Motor neuron (in vitro differentiated cells): Measurements from ENCODE around the gene SGPP2. TPM values are rescaled to one million over a fixed set of nuclear protein-coding genes. Genes with fewer than 3 reads are reported as not detected.

Source experiments
- ATAC-seq, 8 experiments: fragments of 200-7000 bp; cut with Tn5 transposase; replicated peaks in 6 of 8; 2 replicates each; pipeline ENCODE4 v1.8.0; 2021; ENCODE audit warnings: mild to moderate bottlenecking in 8 of 8, moderate library complexity in 8 of 8
- H3K27ac ChIP-seq, 2 donors: fragments of 250-450 bp; sonication (Bioruptor Pico); 2 replicates each; pipeline ENCODE4 v1.9.0; 2021; ENCODE audit warnings: antibody characterized with exemption in 2 of 2, mild to moderate bottlenecking in 2 of 2, moderate library complexity in 1 of 2
- H3K4me1 ChIP-seq, 2 donors: fragments of 250-450 bp; sonication (Bioruptor Pico); replicated peaks in 1 of 2; 2 replicates each; pipeline ENCODE4 v1.6.1; 2021; ENCODE audit warnings: antibody characterized with exemption in 2 of 2, mild to moderate bottlenecking in 2 of 2, moderate library complexity in 1 of 2
- H3K4me3 ChIP-seq, 5 donors: fragments of 250-450 bp; sonication (Bioruptor Pico); 2 replicates each; pipeline ENCODE4 v1.9.0; 2021; ENCODE audit warnings: antibody characterized with exemption in 5 of 5, mild to moderate bottlenecking in 5 of 5, moderate library complexity in 4 of 5
- WGBS, 10 experiments: fragments of 450-650 bp; shearing (Covaris generic); methylation state at CpG; one replicate each; pipeline ENCODE4 v1.0.0; 2022; 5-methylcytosine and 5-hydroxymethylcytosine counted together
- in situ Hi-C, 9 experiments: fragments of 400-800 bp; cut with MboI; loops; one replicate each; pipeline ENCODE4 v1.15.0; 2021; ENCODE audit warnings: low sequenced_read_pairs in 9 of 9, low pct_unique_long_range_greater_than_20kb in 2 of 9; ENCODE audit not compliant: unreplicated experiment in 9 of 9
- total RNA-seq, 8 experiments: library from RNA; unstranded; fragments of 300-600 nt; gene quantifications; 2 replicates each; pipeline versions ENCODE4 v1.2.3 to v1.2.4, GENCODE V29; 2022

Gene SGPP2, protein sequence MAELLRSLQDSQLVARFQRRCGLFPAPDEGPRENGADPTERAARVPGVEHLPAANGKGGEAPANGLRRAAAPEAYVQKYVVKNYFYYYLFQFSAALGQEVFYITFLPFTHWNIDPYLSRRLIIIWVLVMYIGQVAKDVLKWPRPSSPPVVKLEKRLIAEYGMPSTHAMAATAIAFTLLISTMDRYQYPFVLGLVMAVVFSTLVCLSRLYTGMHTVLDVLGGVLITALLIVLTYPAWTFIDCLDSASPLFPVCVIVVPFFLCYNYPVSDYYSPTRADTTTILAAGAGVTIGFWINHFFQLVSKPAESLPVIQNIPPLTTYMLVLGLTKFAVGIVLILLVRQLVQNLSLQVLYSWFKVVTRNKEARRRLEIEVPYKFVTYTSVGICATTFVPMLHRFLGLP
- total RNA-seq, result 1 to 10 TPM in 3 of 8 experiments, under 1 TPM in 5; 0.22 to 2.2 (median 0.87) TPM

DNA sequence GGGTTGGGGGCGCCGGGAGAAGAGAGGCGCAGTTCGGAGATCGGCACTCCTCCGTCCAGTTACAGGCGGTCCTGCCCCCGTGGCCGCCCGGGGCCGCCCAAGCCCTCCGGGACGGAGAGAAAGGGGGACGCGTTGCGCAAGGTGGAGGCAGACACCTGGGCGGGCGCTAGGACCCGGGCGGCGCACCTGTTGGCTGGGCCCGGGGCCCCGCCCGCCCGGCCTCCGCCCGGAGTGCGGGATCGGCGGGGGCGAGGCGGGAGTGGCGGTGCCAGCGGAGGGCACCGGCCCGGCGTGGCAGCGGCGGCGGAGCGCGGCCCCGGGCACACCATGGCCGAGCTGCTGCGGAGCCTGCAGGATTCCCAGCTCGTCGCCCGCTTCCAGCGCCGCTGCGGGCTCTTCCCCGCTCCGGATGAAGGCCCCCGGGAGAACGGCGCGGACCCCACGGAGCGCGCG lies at the start of gene SGPP2:
TSS of gene SGPP2 (plus strand) at position 268 of the 453 bp plus-strand sequence. CDS start at position 328, 60 bp downstream.
- Histone ChIP-seq H3K4me1 (peaks cover 0 to 6% of the 10 kb centered on the region in 2 donors), H3K27ac (no peak within 1 kb of the TSS), H3K4me3 (peak within 1 kb of the TSS; percentile 30 to 60 (median 46))
- ATAC-seq, result peak in 6 of 8 experiments; percentile 38 to 79 (median 70)
- WGBS, 10 experiments, result no CpG with 5 or more reads among the region's 61 CpGs
- in situ Hi-C loops, result no loop called here

DNA sequence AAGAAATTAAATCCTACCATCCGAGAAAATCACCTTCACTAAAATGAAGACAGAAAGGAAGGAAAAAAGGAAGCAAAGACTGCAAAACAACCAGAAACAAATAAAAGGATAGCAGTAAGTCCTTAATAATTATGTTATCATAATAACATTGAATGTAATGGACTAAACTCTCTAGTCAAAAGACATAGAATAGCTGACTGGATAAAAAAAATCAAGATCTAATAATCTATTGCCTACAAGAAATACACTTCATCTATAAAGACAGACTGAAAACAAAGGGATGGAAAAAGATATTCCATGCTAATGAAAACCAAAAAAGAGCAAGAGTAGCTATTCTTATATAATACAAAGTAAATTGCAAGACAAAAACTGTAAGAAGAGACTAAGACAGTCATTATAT lies 48.5 kb upstream of the SGPP2 start:
- Histone ChIP-seq H3K27ac (no peak overlapping the region), H3K4me3 (no peak overlapping the region), H3K4me1 (no peaks in the 10 kb centered on the region)
- WGBS, 10 experiments, result 0 to 100% (median 85%) methylated on average over 1 of the region's 1 CpG
- no peak for ATAC-seq
- in situ Hi-C loops, result no loop called here

DNA sequence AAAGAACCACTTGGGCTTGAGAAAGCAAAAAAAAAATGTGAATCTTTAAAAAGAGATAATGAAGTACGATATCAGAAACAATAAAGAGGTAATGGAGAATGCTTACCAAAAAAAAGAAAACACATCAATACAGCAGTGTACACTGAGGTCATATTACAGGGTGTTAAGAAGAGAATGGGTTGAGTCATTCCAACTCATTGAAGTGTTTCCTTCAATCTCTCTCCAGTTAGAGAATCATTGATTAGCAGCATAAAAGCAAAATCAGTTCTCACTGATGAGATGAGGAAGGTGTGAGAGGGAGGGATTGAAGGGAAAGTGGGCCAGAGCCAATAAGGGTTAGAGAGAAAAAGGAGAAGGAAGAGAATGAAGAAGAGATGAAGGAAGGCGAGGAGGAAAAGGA lies 43.9 kb upstream of the SGPP2 start:
- Histone ChIP-seq H3K4me1 (no peaks in the 10 kb centered on the region), H3K27ac (no peak overlapping the region), H3K4me3 (no peak overlapping the region)
- ATAC-seq, result no peak
- in situ Hi-C loops, result no loop called here
- 30 to 100% (median 74%) methylated on average over 1 to 2 of the region's 2 CpGs for WGBS, 10 experiments

DNA sequence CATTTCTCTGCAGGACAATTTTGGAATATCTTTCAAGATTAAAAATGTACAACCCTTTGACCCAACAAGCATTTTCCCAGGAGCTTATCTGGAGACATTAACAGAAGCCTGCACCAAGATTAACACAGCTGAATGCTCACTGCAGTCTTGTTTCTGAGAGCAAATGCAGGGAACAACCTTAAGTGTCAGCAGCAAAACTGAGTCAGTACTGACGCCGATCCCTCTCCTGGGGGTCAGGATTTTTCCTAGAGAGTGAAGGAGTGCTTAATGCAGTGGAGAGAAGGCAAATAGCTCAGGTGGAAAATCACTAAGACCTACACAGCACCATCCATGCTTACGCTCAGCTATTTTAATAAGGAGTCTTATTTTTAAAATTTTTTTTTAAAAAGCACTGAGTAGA lies 42.8 kb upstream of the SGPP2 start:
- in situ Hi-C loops, result no loop called here
- 22 to 90% (median 66%) methylated on average over 2 to 3 of the region's 3 CpGs; no CpG with 5 or more reads in 2 of the 10 experiments for WGBS, 10 experiments

DNA sequence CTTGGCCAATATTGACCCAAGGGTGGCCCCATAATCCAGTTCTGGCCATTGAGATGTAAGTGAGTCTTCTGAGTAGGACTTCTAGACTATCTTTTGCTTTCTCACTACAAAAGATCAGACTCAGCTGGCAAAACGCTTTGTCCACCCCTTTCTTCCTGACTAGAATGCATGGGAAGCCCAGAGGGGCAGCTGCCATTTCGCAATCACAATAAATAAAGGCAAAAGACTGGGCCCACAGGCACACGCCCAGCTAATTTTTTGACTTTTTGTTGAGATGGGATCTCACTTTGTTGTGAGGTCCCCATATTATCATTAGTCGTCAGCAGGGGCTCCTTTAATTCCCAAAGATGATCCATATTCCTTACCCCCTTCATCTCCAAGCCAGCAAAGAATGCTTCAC lies 41.1 kb upstream of the SGPP2 start:
- in situ Hi-C loops, result no loop called here

More for the DNA sequence above, 42.8 kb upstream of the SGPP2 start:
- Histone ChIP-seq H3K4me3 (no peak overlapping the region), H3K4me1 (no peaks in the 10 kb centered on the region), H3K27ac (no peak overlapping the region)
- no peak for ATAC-seq

DNA sequence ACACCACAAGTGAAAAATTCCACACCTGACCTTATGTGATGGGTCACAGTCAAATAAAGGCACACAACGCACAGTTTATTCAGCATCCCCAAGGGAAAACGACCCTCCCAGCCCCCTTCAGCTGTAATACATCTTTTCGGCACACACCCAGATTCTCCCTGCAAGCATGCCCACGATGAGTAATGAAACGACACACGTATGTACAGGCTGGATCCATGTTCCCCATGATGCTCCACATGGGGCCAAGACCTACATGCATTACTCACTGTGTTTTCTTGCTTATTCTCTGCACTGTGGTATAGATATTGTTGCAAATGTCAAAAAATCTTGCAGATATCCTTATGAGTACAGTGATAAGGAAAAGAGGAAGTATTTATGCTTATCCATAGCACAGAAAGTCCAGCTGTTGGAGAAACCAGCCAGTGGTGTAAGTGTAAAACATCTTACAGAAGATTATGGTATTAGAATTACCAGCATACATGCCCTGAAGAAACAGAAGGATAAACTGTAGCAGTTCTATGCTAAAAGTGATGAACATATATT lies 32.5 kb upstream of the SGPP2 start:
- WGBS, 10 experiments, result 30 to 77% (median 35%) methylated on average over 2 to 3 of the region's 6 CpGs; no CpG with 5 or more reads in 7 of the 10 experiments
- Histone ChIP-seq H3K4me1 (no peaks in the 10 kb centered on the region), H3K27ac (no peak overlapping the region), H3K4me3 (no peak overlapping the region)
- in situ Hi-C loops, result no loop called here
- ATAC-seq, result peak in 4 of 8 experiments; percentile 32 to 65 (median 44)

More for the DNA sequence above, 41.1 kb upstream of the SGPP2 start:
- Histone ChIP-seq H3K4me1 (no peaks in the 10 kb centered on the region), H3K27ac (no peak overlapping the region), H3K4me3 (no peak overlapping the region)
- WGBS, 10 experiments, result 4 to 100% (median 83%) methylated on average over 1 to 4 of the region's 4 CpGs; no CpG with 5 or more reads in 1 of the 10 experiments
- ATAC-seq, result no peak

DNA sequence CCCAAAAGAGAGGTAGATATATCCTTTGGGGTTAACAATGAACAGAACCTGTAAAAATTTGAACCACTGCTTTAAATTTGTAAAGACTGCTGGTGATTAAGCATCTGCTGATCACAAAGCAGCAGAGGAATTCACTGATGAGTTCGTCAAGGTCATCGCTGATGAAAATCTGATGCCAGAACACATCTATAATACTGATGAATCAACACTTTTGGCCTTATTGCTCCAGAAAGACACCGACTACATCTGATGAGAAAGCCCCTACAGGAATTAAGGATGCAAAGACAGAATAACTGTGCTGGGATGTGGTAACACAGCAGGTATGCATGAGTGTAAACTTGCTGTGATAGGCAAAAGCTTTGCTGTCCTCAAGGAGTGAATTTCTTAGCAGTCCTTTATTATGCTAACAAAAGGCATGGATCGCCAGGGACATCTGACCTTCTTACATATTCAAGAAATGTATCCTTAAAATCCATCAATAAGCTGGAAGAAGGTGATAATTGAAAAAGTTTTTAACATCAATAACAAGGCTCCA lies 30.5 kb upstream of the SGPP2 start:
- ATAC-seq, result no peak
- 4 to 50% (median 23%) methylated on average over 2 to 4 of the region's 4 CpGs; no CpG with 5 or more reads in 3 of the 10 experiments for WGBS, 10 experiments
- in situ Hi-C loops, result no loop called here
- Histone ChIP-seq H3K4me1 (peaks cover 3% of the 10 kb centered on the region in 2 donors), H3K4me3 (no peak overlapping the region), H3K27ac (no peak overlapping the region)

DNA sequence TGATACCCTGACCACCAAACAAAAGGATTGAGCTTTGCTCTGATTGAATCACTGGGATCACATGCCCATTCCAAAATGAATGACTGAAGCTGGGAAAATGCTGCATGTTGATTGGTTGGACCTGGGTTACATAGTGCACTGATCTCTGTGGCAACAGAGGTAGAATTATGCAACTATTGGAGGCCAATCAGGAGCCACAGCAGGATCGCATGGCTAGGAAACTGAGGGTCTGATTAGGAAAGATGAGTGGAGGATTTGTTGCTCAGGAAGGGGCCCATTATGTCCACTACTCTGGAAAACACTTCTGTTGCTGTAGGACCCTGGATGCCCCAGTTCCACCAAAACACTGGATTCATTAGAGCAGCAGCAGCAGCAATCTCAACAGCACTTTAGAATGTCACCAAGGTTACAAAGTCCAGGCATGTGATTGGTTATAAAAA lies 25.9 kb upstream of the SGPP2 start:
- Histone ChIP-seq H3K4me3 (no peak overlapping the region), H3K4me1 (peaks cover 3 to 8% of the 10 kb centered on the region in 2 donors), H3K27ac (no peak overlapping the region)
- peak in 5 of 8 experiments; percentile 21 to 71 (median 46) for ATAC-seq
- 20 to 100% (median 76%) methylated on average over 1 of the region's 1 CpG; no CpG with 5 or more reads in 6 of the 10 experiments for WGBS, 10 experiments
- in situ Hi-C loops, result no loop called here

DNA sequence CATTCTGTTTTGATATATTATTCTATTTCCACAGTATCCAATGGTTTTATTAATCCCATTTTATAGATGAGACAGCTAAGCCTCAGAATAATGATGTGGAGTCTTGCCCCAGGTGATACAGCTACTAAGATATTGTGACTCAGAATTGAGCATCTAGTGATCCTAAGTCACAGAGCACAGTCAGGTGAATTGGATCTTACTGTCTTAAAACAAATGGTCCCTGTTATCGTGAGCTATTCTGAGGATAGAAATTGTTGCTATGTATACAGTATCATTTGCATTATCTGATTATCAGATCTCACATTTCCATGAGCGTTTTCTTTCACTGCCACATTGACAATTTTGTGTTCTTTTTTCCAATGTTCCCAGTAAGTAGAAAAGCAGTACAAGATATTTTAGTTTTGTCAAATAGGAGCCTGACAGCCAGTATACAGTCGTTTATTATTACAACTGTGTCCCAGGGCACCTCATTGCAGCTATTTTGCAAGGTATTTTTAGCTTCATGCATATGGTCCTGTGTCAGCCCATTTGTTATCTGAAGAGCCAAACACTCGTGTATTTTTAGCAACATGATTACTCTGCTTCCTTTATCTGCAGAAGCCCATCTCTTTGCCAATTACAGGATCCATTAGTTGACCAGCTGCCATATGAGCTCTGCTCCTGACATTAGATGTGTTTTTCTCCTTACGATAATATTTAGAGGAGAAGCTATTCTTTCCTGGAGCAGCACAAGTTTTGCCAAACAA lies 25.1 kb upstream of the SGPP2 start:
- H3K4me1 ChIP-seq, result peaks cover 3 to 8% of the 10 kb centered on the region in 2 donors
- in situ Hi-C loops, result no loop called here
- H3K4me3 ChIP-seq, result no peak overlapping the region
- 6 to 81% (median 61%) methylated on average over 1 to 5 of the region's 5 CpGs for WGBS, 10 experiments
- peak in 6 of 8 experiments; percentile 24 to 99 (median 95) for ATAC-seq
- no peak overlapping the region for H3K27ac ChIP-seq

DNA sequence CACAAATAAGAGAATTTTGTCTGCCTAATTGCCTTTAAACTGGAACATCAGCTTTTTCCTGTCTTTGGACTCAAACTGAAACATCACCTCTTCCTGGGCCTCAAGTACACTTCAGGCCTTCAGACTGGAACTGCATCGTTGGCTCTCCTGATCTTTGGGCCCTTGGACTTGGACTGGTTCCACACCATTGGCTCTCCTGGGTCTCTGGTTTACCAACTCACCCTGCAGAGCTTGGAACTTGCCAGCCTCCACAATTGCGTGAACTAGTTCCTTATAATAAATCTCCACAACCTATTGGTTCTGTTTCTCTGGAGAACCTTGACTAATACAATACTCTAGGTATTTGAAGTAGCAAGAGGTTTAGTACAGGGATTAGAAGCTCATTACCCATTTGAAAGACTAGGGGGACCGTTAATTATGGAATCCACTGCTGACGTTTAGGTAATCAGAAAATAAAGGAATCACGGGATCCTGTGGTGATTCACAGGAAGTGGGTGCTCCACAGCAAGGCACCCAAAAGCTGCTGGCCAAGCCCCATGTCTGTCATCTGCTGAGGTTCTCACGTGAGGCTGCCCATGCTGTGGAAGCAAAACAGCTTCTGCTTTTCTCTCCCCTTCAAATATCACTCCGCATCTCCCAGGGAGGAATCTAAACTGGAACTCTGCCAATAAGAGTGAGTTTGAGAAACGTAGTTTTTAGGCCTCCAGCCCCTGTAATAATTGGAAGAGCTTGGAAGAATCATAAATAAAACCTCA lies 20.0 kb upstream of the SGPP2 start:
- no peak for ATAC-seq
- in situ Hi-C loops, result no loop called here
- peaks cover 0 to under 1% of the 10 kb centered on the region in 2 donors for H3K4me1 ChIP-seq
- H3K27ac ChIP-seq, result no peak overlapping the region
- WGBS, 10 experiments, result 0 to 100% (median 71%) methylated on average over 1 to 7 of the region's 8 CpGs; no CpG with 5 or more reads in 1 of the 10 experiments
- H3K4me3 ChIP-seq, result no peak overlapping the region

DNA sequence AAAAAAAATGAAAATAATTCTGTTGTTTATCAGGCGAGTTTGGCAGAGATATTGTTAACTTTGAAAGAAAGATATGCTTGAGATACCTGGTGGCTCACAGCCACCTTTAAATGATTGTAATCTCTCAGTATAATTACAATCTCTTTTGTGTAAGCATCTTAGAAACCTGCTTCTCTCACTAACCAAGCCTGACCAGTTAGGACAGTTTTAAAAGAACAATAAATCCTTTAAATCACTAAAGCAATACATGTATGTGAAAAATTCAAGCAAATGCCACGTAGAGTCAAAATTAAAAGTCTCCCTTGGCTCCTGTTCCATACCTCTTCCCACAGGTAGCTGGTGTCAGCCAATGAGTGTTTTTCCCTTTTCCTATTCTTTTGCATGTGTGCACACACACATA lies 15.7 kb upstream of the SGPP2 start:
- Histone ChIP-seq H3K27ac (no peak overlapping the region), H3K4me3 (no peak overlapping the region), H3K4me1 (no peaks in the 10 kb centered on the region)
- in situ Hi-C loops, result no loop called here
- ATAC-seq, result no peak
- WGBS, 10 experiments, result 0 to 100% (median 51%) methylated on average over 1 to 2 of the region's 2 CpGs; no CpG with 5 or more reads in 2 of the 10 experiments

DNA sequence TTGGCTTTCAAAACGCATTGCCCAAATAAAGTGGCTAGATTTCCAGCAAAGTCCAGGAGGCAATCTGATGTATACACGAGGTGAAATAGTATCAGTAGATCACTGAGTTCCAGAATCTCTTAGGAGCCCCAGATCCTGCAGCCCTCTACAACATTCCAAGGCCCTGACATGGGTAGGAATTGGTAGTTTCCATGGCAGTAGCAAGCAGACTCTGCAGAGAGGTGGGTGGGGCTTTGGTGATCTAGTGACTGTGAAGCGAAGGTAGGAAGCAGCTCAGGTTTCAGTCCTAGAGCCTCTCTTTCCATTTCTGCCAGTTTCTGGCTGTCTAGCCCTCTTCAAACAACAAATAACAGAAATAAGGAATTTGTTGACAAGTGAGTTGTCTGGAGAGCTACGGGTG lies 13.8 kb upstream of the SGPP2 start:
- ATAC-seq, result peak in 4 of 8 experiments; percentile 80 to 96 (median 82)
- in situ Hi-C loops, result no loop called here
- Histone ChIP-seq H3K4me1 (no peaks in the 10 kb centered on the region), H3K27ac (no peak overlapping the region), H3K4me3 (no peak overlapping the region)
- 0 to 100% (median 73%) methylated on average over 1 to 4 of the region's 4 CpGs for WGBS, 10 experiments
